GM13977 (cell line): ENCODE measurements around the gene TXNDC11.

Experiments used
- DNase-seq: peaks from one replicate; pipeline ENCODE4 v3.0.0; 2012; ENCODE audit warnings: low spot score
- CTCF ChIP-seq: IDR thresholded peaks from 2 replicates; pipeline ENCODE4 v1.5.1; 2012; ENCODE audit warnings: mild to moderate bottlenecking, control low read depth; ENCODE audit not compliant: insufficient read depth; ENCODE audit errors: extremely low read depth, missing control alignments
- in situ Hi-C: fragments of 300-500 bp; cut with MboI; formaldehyde crosslinking; loops from one replicate; pipeline ENCODE4 v1.12.0; 2022; ENCODE audit warnings: low sequenced_read_pairs, low pct_unique_long_range_greater_than_20kb, mixed read lengths, inconsistent platforms; ENCODE audit not compliant: unreplicated experiment

Gene TXNDC11

GRCh38 chr16:11639925-11640899, 102.4 kb downstream of the TXNDC11 start:
- no peak for DNase-seq
- no peak for TF ChIP-seq CTCF
- in situ Hi-C loops = loop anchor here (10.0 kb wide), 1 partner anchor 105 kb away; no protein-coding TSS in a partner anchor

- in situ Hi-C loops = no loop called here
- no peak for TF ChIP-seq CTCF
- DNase-seq = no peak
These were observed 103.6 kb downstream of the TXNDC11 start for GRCh38 chr16:11639008-11639562.

- no peak for TF ChIP-seq CTCF
- DNase-seq = no peak
- in situ Hi-C loops = no loop called here
These were observed 104.5 kb downstream of the TXNDC11 start for GRCh38 chr16:11638140-11638539.

GRCh38 chr16:11637320-11637719, 105.3 kb downstream of the TXNDC11 start:
- in situ Hi-C loops = no loop called here
- no peak for TF ChIP-seq CTCF
- DNase-seq = no peak

GRCh38 chr16:11636172-11636721, 106.4 kb downstream of the TXNDC11 start:
- no peak for TF ChIP-seq CTCF
- in situ Hi-C loops = no loop called here
- no peak for DNase-seq

- no peak for DNase-seq
- in situ Hi-C loops = no loop called here
- no peak for TF ChIP-seq CTCF
These were observed 106.9 kb downstream of the TXNDC11 start for GRCh38 chr16:11635679-11636171.
